ENCODE data around the gene PDZK1IP1.
A peak's percentile ranks its signal among the peaks of the same experiment; 100 is the strongest.
"Not testable (repeated sequence)": the region's sequence is repeated elsewhere in the genome, so short reads cannot be mapped to it uniquely, and the experiment has no call there.

The PDZK1IP1 gene

GRCh38 chr1:47193496-47193895 is 3.7 kb upstream of the PDZK1IP1 start:
- not testable (repeated sequence) for DNase-seq

GRCh38 chr1:47192458-47193384 is 2.9 kb upstream of the PDZK1IP1 start:
- DNase-seq, result peak; percentile 29

GRCh38 chr1:47191940-47192457 is 2.2 kb upstream of the PDZK1IP1 start:
- DNase-seq, result no peak

- no peak for DNase-seq
These were observed 1.0 kb upstream of the PDZK1IP1 start for GRCh38 chr1:47190857-47191256.

GRCh38 chr1:47190509-47190855 is 646 bp upstream of the PDZK1IP1 start:
- no peak for DNase-seq

- no peak for DNase-seq
These were observed 748 bp downstream of the PDZK1IP1 start for GRCh38 chr1:47188791-47189785.

- DNase-seq, result no peak
These were observed 1.9 kb downstream of the PDZK1IP1 start for GRCh38 chr1:47187926-47188250.

GRCh38 chr1:47187231-47187925 is 2.5 kb downstream of the PDZK1IP1 start:
- no peak for DNase-seq

GRCh38 chr1:47186267-47187185 is 3.3 kb downstream of the PDZK1IP1 start:
- no peak for DNase-seq

GRCh38 chr1:47184822-47185677 is 4.8 kb downstream of the PDZK1IP1 start:
- DNase-seq, result no peak

GRCh38 chr1:47184090-47184821 is 5.6 kb downstream of the PDZK1IP1 start:
- no peak for DNase-seq

- no peak for DNase-seq
These were observed 6.3 kb downstream of the PDZK1IP1 start for GRCh38 chr1:47183308-47184089.

GRCh38 chr1:47182676-47183235 is 7.1 kb downstream of the PDZK1IP1 start:
- DNase-seq, result no peak

- DNase-seq, result no peak
These were observed 7.7 kb downstream of the PDZK1IP1 start for GRCh38 chr1:47181955-47182675.

GRCh38 chr1:47181095-47181954 is 8.5 kb downstream of the PDZK1IP1 start:
- DNase-seq, result peak; percentile 26

- DNase-seq, result no peak
These were observed 9.2 kb downstream of the PDZK1IP1 start for GRCh38 chr1:47180603-47181094.

Data from NCI-H2171 (cell line).